Fibroblast of the aortic adventitia (primary cell): ENCODE measurements around the gene FBH1. TPM values are rescaled to one million over a fixed set of nuclear protein-coding genes. Genes with fewer than 3 reads are reported as not detected.
"Not testable (repeated sequence)": the region's sequence is repeated elsewhere in the genome, so short reads cannot be mapped to it uniquely, and the experiment has no call there.

Experiments
- DNase-seq: peaks from one replicate; pipeline ENCODE4 v3.0.0-alpha.2; 2010; ENCODE audit warnings: low read depth
- H3K4me3 ChIP-seq: 2 replicates; pipeline ENCODE4 v1.5.1; 2011; ENCODE audit warnings: low read depth, mild to moderate bottlenecking, control low read depth, low read length, moderate library complexity
- total RNA-seq: library from RNA; depleted of rRNA; stranded (reverse); fragments of >200 nt; gene quantifications from 2 replicates; pipeline ENCODE4 v1.2.3, GENCODE V29; 2012; ENCODE audit warnings: low replicate concordance
- TF ChIP-seq, protein P1 (sequence below): IDR thresholded peaks from 2 replicates; pipeline ENCODE4 v1.5.1; 2011; ENCODE audit warnings: mild to moderate bottlenecking, low read length, control low read depth, inconsistent platforms; ENCODE audit not compliant: insufficient read depth

The FBH1 gene
- 59.0 and 61.4 TPM in 2 replicates for total RNA-seq

DNA sequence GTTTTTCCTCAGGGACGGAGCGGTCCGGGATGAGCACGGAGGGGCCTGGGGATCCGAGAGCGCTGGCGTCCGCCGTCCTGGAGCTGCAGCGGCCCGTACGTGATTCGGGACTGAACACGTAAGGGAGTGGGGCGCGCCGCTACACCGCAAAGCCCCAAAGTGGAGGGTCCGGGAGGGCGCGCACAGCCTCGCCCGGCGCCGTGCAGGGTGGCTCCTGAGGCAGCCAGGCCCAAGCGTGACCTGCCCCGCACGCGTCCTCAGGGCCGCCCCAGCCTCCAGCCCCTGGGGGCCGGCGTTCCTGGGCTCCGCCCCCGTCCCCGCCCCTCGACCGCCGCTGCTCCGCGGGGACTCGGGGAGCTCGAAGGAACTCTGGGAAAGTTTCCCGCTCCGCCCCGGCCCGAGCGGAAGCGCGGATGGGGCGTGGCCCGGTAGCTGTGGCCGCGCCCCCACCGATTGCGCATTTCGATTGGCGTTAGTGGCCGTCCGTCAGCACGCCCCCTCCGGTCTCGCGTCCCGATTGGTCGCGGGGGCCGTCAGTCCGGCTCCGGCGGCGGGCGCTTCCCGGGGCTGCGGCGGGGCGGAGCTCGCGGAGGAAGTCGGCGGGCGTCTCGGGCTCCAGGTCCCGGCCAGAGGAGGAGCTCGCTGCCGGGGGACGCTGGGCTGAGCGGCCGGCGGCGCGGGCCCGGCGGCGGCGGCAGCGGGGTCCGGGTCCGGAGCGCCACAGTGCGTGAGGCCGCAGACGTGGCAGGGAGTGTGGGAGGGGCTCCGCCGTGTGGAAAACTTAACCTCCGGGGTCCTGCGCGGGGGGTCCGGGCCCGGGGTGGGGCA is at the start of gene FBH1, which contains the start of gene ANKRD16:
Gene FBH1, plus strand, starts transcription at position 620 of the 828 bp plus-strand sequence. Its CDS starts 103 bp downstream, at position 723.
Gene ANKRD16, minus strand, starts transcription at position 270 of the 828 bp plus-strand sequence. CDS start 539 bp downstream, outside the sequence.
- TF ChIP-seq, protein P1, sequence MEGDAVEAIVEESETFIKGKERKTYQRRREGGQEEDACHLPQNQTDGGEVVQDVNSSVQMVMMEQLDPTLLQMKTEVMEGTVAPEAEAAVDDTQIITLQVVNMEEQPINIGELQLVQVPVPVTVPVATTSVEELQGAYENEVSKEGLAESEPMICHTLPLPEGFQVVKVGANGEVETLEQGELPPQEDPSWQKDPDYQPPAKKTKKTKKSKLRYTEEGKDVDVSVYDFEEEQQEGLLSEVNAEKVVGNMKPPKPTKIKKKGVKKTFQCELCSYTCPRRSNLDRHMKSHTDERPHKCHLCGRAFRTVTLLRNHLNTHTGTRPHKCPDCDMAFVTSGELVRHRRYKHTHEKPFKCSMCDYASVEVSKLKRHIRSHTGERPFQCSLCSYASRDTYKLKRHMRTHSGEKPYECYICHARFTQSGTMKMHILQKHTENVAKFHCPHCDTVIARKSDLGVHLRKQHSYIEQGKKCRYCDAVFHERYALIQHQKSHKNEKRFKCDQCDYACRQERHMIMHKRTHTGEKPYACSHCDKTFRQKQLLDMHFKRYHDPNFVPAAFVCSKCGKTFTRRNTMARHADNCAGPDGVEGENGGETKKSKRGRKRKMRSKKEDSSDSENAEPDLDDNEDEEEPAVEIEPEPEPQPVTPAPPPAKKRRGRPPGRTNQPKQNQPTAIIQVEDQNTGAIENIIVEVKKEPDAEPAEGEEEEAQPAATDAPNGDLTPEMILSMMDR: no peak
- DNase-seq: peak; percentile 99

DNA sequence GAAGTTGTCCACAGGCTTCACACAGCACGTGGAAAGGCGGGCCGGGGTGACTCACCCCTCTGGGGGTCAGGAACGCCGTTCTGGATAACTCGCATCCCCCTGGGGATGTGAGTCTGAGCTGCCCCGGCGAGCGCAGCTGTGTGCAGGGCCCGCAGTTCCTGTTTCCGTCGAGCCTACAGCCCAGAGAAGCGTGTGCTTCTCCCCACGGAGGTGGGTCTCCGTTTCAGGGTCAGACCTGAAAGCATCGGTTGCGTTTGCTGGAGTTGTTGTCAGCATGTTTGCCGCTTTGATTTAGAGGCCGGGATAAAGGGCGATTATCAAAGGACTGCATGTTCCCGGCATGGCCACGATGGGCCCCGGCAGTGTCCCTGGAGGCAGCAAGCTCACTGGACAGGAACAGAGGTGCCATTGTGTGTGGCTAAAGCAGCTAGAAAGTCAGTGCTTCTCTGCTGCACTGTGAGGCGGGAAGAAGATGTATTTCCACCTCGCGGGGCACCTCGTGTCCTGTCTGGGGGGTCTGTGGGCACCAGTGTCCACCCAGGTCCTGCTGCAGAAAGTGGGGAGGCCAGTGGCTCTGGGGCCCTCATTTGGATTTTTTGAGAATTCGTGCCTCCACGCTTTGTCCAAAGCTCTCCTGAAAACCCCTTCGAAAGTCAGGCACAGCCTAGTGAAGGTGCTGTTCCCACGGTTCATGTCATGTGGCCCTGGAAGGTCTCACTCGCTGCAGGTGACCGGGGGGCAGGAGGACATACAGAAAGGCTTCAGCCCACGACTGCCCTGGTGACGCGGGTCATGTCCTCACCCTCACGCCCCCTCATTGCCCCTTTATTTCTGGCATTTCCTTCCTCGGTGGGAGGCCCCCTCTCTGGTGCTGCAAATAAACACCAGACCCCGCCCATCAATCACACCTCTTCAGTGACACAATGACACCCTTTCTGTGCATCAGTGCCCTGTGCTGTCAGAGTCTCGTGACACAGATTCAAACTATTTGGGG is 49.4 kb upstream of the FBH1 start:
- peak; percentile 17 for DNase-seq
- TF ChIP-seq, protein P1: no peak
- no peak overlapping the region for H3K4me3 ChIP-seq

More for the DNA sequence above, at the start of gene FBH1, which contains the start of gene ANKRD16:
- H3K4me3 ChIP-seq: peak within 1 kb of the TSS; percentile 93

DNA sequence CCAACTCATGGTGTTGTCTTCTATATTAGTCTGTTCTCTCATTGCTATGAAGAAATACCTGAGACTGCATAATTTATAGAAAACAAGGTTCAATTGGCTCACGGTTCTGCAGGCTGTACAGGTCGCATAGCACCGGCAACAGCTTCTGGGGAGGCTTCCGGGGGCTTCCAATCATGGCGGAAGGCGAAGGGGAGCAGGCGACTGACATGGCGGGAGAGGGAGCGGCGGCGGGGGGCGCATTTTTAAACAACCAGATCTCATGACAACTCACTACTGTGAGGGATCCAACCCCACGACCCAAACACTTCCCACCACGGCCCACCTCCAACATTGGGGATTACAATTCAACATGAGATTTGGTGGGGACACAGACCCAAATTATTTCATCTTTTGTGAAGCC is 48.1 kb upstream of the FBH1 start:
- H3K4me3 ChIP-seq: no peak overlapping the region
- no peak for DNase-seq
- TF ChIP-seq, protein P1: no peak

DNA sequence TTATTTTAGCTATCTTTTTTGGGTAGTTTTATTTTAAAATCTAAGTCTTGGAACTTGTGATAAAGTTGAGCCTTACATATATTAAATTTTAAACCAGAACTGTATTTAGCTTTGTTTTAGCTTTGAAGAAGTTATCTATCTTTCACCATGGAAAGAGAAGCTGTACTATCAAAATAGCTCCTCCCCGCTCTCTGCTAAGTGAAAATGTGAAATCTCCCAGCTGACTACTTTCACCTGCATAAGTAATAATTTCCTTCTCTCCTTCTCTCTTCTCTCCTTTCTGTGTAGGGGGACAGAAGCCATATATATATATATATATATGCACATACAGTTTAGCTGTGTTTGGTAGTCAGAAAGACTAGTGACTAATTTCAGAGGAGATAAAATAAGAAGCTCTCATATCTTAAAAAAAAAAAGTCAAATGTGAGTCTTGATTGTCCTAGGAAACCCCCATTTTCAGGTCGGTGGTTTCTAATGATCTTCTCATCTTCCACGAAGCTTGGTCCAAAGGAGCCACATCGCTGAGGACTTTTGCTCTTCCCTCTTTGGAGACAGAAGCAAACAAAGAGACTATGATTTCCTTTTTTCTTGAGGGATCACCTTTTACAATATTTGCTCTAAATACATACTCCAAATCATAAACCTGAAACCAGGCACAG is 46.2 kb upstream of the FBH1 start:
- TF ChIP-seq, protein P1: no peak
- H3K4me3 ChIP-seq: no peak overlapping the region
- no peak for DNase-seq

DNA sequence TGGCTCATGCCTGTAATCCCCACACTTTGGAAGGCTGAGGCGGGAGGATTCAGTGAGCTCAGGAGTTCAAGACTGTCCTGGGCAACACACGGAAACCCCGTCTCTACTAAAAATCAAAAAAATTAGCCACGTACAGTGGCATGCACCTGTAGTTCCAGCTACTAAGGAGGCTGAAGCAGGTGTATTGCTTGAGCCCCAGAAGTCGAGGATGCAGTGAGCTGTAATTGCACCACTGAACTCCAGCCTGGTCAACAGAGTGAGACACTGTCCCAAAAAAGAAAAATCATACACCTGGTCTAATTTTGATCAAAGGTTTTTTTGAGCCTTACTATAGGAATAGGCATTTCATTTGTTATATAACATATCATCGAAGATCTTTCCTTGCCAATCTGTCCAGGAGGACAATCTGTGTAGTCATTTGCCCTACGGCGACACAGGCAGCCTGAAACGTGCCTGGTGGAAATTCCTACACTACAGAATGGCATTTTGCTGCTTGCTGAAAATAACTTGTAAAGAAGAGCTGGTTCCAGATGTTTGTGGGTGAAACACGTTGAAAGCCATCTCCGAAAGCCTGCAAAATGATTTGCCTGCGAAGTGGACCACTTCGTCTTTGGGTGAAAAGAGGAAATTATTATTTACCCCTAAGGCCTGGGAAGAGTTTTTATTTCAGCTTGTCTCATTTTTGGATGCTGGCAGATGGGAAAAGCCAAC is 45.5 kb upstream of the FBH1 start:
- no peak overlapping the region for H3K4me3 ChIP-seq
- TF ChIP-seq, protein P1: no peak
- DNase-seq: no peak

DNA sequence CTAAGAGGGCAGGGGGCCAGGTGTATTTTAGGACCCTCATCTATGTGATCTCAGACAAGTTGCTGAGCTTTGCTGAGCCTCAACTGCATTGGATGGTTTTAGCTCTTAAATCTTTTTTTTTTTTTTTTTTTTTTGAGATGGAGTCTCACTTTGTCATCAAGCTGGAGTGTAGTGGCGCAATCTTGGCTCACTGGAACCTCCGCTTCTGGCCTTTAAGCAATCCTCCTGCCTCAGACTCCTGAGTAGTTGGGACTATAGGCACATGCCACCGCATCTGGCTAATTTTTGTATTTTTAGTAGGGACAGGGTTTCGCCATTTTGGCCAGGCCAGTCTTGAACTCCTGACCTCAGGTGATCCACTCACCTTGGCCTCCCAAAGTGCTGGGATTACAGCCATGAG is 43.4 kb upstream of the FBH1 start:
- not testable (repeated sequence) for H3K4me3 ChIP-seq, DNase-seq
